OCI-LY7 (cell line): ENCODE data around the gene MAP4. TPM values are rescaled to one million over a fixed set of nuclear protein-coding genes. Genes with fewer than 3 reads are reported as not detected.

Source experiments
- BruUV-seq: library from RNA; stranded (reverse); fragments of 400-500 nt; replicated peaks from 2 replicates; lab custom pipeline; 2021; lab: Mats Ljungman, UMichigan
- CTCF ChIA-PET: fragments of 300-600 bp; sonication (Branson Sonifier 250); formaldehyde crosslinking; loops from one replicate; lab custom pipeline; 2022; ENCODE audit warnings: antibody characterized with exemption; ENCODE audit not compliant: unreplicated experiment; lab: Charles Lee
- POLR2A ChIA-PET: fragments of 300-600 bp; sonication (Branson Sonifier 250); formaldehyde crosslinking; loops from one replicate; lab custom pipeline; 2022; ENCODE audit warnings: antibody characterized with exemption; lab: Charles Lee
- DNase-seq: peaks from one replicate; pipeline ENCODE4 v3.0.0-alpha.2; 2015; ENCODE audit warnings: low spot score
- H2AFZ ChIP-seq: fragments of 200-600 bp; sonication (generic), shearing (Covaris generic); 2 replicates; pipeline ENCODE4 v1.6.1; 2014; ENCODE audit warnings: mild to moderate bottlenecking, antibody characterized with exemption, low read length, moderate library complexity
- H3K27ac ChIP-seq: fragments of 200-600 bp; sonication (generic); 2 replicates; pipeline ENCODE4 v1.5.1; 2014; ENCODE audit warnings: mixed run types, low read depth, mild to moderate bottlenecking, moderate library complexity, low read length, inconsistent platforms; ENCODE audit not compliant: poor library complexity, severe bottlenecking
- H3K36me3 ChIP-seq: fragments of 200-600 bp; sonication (generic); 2 replicates; pipeline ENCODE4 v1.6.1; 2014; ENCODE audit warnings: mild to moderate bottlenecking, antibody characterized with exemption, low read length, moderate library complexity, mixed read lengths; ENCODE audit not compliant: insufficient read depth
- H3K4me1 ChIP-seq: fragments of 200-600 bp; sonication (generic); 2 replicates; pipeline ENCODE4 v1.5.1; 2014; ENCODE audit warnings: mild to moderate bottlenecking, low read length; ENCODE audit not compliant: insufficient read depth, poor library complexity, severe bottlenecking
- H3K4me2 ChIP-seq: fragments of 200-600 bp; sonication (generic); 2 replicates; pipeline ENCODE4 v1.6.1; 2014; ENCODE audit warnings: mild to moderate bottlenecking, low read length
- H3K4me3 ChIP-seq: fragments of 200-600 bp; sonication (generic); 2 replicates; pipeline ENCODE4 v1.5.1; 2014; ENCODE audit warnings: mild to moderate bottlenecking, low read depth, low read length; ENCODE audit not compliant: poor library complexity, severe bottlenecking
- H3K79me2 ChIP-seq: fragments of 200-600 bp; sonication (generic); 2 replicates; pipeline ENCODE4 v1.6.1; 2016; ENCODE audit warnings: low read depth, mild to moderate bottlenecking, low read length, moderate library complexity, mixed read lengths; ENCODE audit not compliant: insufficient read depth
- H3K9me2 ChIP-seq: fragments of 200-600 bp; sonication (generic); 2 replicates; pipeline ENCODE4 v1.6.1; 2016; ENCODE audit warnings: mild to moderate bottlenecking, low read length, mixed read lengths; ENCODE audit not compliant: insufficient read depth
- H3K9me3 ChIP-seq: fragments of 200-600 bp; sonication (generic); 2 replicates; pipeline ENCODE4 v1.6.1; 2014; ENCODE audit warnings: mild to moderate bottlenecking, mixed run types, low read length, mixed read lengths
- H4K20me1 ChIP-seq: fragments of 200-600 bp; sonication (generic); 2 replicates; pipeline ENCODE4 v1.6.1; 2014; ENCODE audit warnings: mild to moderate bottlenecking, antibody characterized with exemption, low read length, moderate library complexity, mixed read lengths; ENCODE audit not compliant: insufficient read depth
- EZH2phosphoT487 ChIP-seq: fragments of 200-600 bp; sonication (generic); IDR thresholded peaks from 2 replicates; pipeline ENCODE4 v1.6.1; 2018; ENCODE audit warnings: low read depth, borderline replicate concordance, mild to moderate bottlenecking, mixed run types, antibody characterized with exemption, low read length, moderate library complexity, mixed read lengths
- intact Hi-C: fragments of 100-400 bp; cut with micrococcal nuclease; formaldehyde crosslinking; loops from one replicate; pipeline ENCODE4 v1.10.0; 2022; ENCODE audit not compliant: unreplicated experiment
- total RNA-seq, 2 experiments: library from RNA; depleted of rRNA in 1 of 2; stranded (reverse); fragments of >200 nt in 1 of 2; shearing (Covaris generic) in 1 of 2; gene quantifications; 2 replicates each; pipeline ENCODE4 v1.2.3, GENCODE V29; 2014 to 2022
- TF ChIP-seq, protein P1 (sequence below): fragments of 200-600 bp; sonication (generic); conservative IDR thresholded peaks from 2 replicates; pipeline ENCODE4 v1.5.1; 2014; ENCODE audit warnings: mild to moderate bottlenecking, antibody characterized with exemption, low read length, moderate library complexity, mixed read lengths

Gene MAP4
- total RNA-seq, 2 experiments from 2014 or later = 26.1 to 78.4 TPM

GRCh38 chr3:47817609-47818008, 198.6 kb downstream of the MAP4 start:
- BruUV-seq = no TSS peak
- no peaks in the 10 kb centered on the region for H3K79me2 ChIP-seq
- no peak overlapping the region for H3K27ac ChIP-seq
- no peaks in the 10 kb centered on the region for H4K20me1 ChIP-seq
- no peak overlapping the region for H2AFZ ChIP-seq
- H3K4me3 ChIP-seq = no peak overlapping the region
- H3K36me3 ChIP-seq = peaks cover 53% of the 10 kb centered on the region
- CTCF ChIA-PET = no interaction called here
- POLR2A ChIA-PET = interaction anchor here (1.1 kb wide), 1 partner anchor 25 kb away, joined by 4 read pairs; no protein-coding TSS in a partner anchor
- no peak for DNase-seq
- intact Hi-C loops = no loop called here
- TF ChIP-seq, protein P1, sequence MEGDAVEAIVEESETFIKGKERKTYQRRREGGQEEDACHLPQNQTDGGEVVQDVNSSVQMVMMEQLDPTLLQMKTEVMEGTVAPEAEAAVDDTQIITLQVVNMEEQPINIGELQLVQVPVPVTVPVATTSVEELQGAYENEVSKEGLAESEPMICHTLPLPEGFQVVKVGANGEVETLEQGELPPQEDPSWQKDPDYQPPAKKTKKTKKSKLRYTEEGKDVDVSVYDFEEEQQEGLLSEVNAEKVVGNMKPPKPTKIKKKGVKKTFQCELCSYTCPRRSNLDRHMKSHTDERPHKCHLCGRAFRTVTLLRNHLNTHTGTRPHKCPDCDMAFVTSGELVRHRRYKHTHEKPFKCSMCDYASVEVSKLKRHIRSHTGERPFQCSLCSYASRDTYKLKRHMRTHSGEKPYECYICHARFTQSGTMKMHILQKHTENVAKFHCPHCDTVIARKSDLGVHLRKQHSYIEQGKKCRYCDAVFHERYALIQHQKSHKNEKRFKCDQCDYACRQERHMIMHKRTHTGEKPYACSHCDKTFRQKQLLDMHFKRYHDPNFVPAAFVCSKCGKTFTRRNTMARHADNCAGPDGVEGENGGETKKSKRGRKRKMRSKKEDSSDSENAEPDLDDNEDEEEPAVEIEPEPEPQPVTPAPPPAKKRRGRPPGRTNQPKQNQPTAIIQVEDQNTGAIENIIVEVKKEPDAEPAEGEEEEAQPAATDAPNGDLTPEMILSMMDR = no peak
- TF ChIP-seq EZH2phosphoT487 = no peak
- no peaks in the 10 kb centered on the region for H3K9me2 ChIP-seq
- H3K9me3 ChIP-seq = no peaks in the 10 kb centered on the region
- no peaks in the 10 kb centered on the region for H3K4me1 ChIP-seq
- H3K4me2 ChIP-seq = no peak overlapping the region

GRCh38 chr3:47813551-47814177, 202.6 kb downstream of the MAP4 start:
- TF ChIP-seq, protein P1 = no peak
- TF ChIP-seq EZH2phosphoT487 = no peak
- Histone ChIP-seq H3K4me1 (no peaks in the 10 kb centered on the region), H3K4me3 (no peak overlapping the region), H3K9me3 (peaks cover 5% of the 10 kb centered on the region; the same call in 1 of the 2 replicates), H4K20me1 (no peaks in the 10 kb centered on the region), H3K27ac (no peak overlapping the region), H3K79me2 (no peaks in the 10 kb centered on the region), H3K4me2 (no peak overlapping the region), H3K9me2 (no peaks in the 10 kb centered on the region), H2AFZ (no peak overlapping the region), H3K36me3 (peaks cover 60% of the 10 kb centered on the region)
- no peak for DNase-seq
- ChIA-PET CTCF (no interaction called here), POLR2A (interaction anchor here (0.6 to 1.0 kb wide), 4 partner anchors 10 to 286 kb away, joined by 3 to 4 read pairs (median 4); no protein-coding TSS in a partner anchor)
- no TSS peak for BruUV-seq
- intact Hi-C loops = no loop called here

- H3K4me3 ChIP-seq = no peak overlapping the region
- DNase-seq = no peak
- TF ChIP-seq, protein P1 = no peak
- TF ChIP-seq EZH2phosphoT487 = no peak
- H3K4me2 ChIP-seq = peak overlapping the region; percentile 94
- ChIA-PET CTCF (no interaction called here), POLR2A (interaction anchor here (1.1 to 1.2 kb wide), 2 partner anchors 11 to 19 kb away, joined by 3 to 6 read pairs; no protein-coding TSS in a partner anchor)
- no peak overlapping the region for H2AFZ ChIP-seq
- no peaks in the 10 kb centered on the region for H3K9me3 ChIP-seq
- no peaks in the 10 kb centered on the region for H3K9me2 ChIP-seq
- BruUV-seq = TSS peak; percentile 54
- H3K27ac ChIP-seq = no peak overlapping the region
- no peaks in the 10 kb centered on the region for H4K20me1 ChIP-seq
- H3K4me1 ChIP-seq = peaks cover 8% of the 10 kb centered on the region
- H3K36me3 ChIP-seq = peaks cover 19% of the 10 kb centered on the region
- intact Hi-C loops = loop anchor here (5.0 kb wide), 1 partner anchor 282 kb away; no protein-coding TSS in a partner anchor
- peaks cover 12% of the 10 kb centered on the region for H3K79me2 ChIP-seq
These were observed 211.6 kb downstream of the MAP4 start for GRCh38 chr3:47804577-47804976.
